LHCN-M2 (cell line): ENCODE data around the gene FDX1. TPM values are rescaled to one million over a fixed set of nuclear protein-coding genes. Genes with fewer than 3 reads are reported as not detected.

Source experiments
- DNase-seq: peaks from one replicate; pipeline ENCODE4 v3.0.0-alpha.2; 2012; ENCODE audit warnings: low read depth
- total RNA-seq: library from RNA; depleted of rRNA; stranded (reverse); fragments of >200 nt; gene quantifications from 2 replicates; pipeline ENCODE4 v1.2.3, GENCODE V29; 2014; rRNA removed

Gene FDX1
- total RNA-seq, 1 experiment from 2014 or later: 19.5 TPM

- DNase-seq: no peak
These were observed 77.6 kb downstream of the FDX1 start for GRCh38 chr11:110507328-110507727.

- DNase-seq: no peak
These were observed 79.0 kb downstream of the FDX1 start for GRCh38 chr11:110508786-110509185.

- DNase-seq: no peak
These were observed 79.7 kb downstream of the FDX1 start for GRCh38 chr11:110509472-110509871.

GRCh38 chr11:110512026-110512425 is 82.3 kb downstream of the FDX1 start:
- DNase-seq: no peak

- DNase-seq: no peak
These were observed 83.6 kb downstream of the FDX1 start for GRCh38 chr11:110513259-110513801.

- no peak for DNase-seq
These were observed 84.2 kb downstream of the FDX1 start for GRCh38 chr11:110513846-110514437.

Other genes with a start within 250 kb of the FDX1 start
- 107 and 109 TPM in 2 replicates for gene RDX, start 133.3 kb upstream of the FDX1 start, total RNA-seq